ENCODE measurements around the gene CNOT11. TPM values are rescaled to one million over a fixed set of nuclear protein-coding genes. Genes with fewer than 3 reads are reported as not detected.

Gene CNOT11
- total and polyA plus RNA-seq, 2 of the 13 experiments (the other 11 are each of a cell fraction or from before 2014, with no cell fraction given), result 114 to 209 TPM

DNA sequence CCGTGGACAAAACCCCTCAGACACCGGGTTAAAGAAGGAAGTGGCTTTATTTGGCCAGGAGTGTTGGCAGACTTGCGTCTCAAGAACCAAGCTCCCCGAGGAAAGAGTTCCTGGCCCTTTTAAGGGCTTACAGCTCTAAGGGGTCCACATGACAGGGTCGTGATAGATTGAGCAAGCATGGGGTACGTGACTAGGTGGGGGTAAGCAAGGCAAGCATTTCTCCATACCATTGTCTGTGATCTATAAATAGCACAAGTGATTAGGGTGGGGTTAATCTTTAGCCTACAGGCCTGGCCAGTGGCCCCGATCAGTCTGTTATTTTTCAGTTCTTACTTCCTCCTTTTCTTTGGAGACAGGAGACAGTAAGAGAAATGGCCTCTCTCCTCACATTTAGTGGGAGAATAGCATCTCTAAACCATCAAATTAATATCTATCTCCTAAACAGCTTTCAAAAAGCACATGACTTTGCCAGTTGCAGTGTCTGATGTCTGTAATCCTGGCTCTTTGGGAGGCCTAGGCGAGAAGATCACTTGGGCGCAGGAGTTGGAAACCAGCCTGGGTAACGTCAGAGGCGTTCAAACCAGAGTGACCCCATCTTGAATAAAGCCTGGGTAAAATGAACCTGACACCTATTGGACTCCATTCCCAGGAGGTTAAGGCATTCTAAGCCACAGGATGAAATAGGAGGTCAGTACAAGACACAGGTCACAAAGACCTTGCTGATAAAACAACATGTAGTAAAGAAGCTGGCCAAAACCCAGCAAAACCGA, 18.3 kb upstream of the CNOT11 start (continued):
- TF ChIP-seq ZNF460 (CRISPR knock-in tag; IDR thresholded peaks at IDR 0.05; ENCODE audit: borderline replicate concordance) (no peak), ZFP90 (CRISPR knock-in tag; IDR thresholded peaks at IDR 0.05; ENCODE audit: borderline replicate concordance) (no peak), ATF7-NPFF (CRISPR knock-in tag; IDR thresholded peaks at IDR 0.05; ENCODE audit: low read depth) (no peak), ARNT (IDR thresholded peaks at IDR 0.05) (no peak), NBN (conservative IDR thresholded peaks at IDR 0.05) (no peak), ZNF816 (CRISPR knock-in tag; IDR thresholded peaks at IDR 0.05; ENCODE audit: borderline replicate concordance) (no peak), AKAP8 (CRISPR knock-in tag; IDR thresholded peaks at IDR 0.05) (no peak), KLF9 (CRISPR knock-in tag; IDR thresholded peaks at IDR 0.05; ENCODE audit: low read depth) (no peak), ZNF30 (CRISPR knock-in tag; IDR thresholded peaks at IDR 0.05) (no peak), ZNF20 (CRISPR knock-in tag; IDR thresholded peaks at IDR 0.05) (no peak), SALL2 (CRISPR knock-in tag; IDR thresholded peaks at IDR 0.05) (no peak), ARNTL (CRISPR knock-in tag; IDR thresholded peaks at IDR 0.05) (no peak), ZNF652 (CRISPR knock-in tag; IDR thresholded peaks at IDR 0.05; ENCODE audit: borderline replicate concordance, low read depth) (no peak; the same call in 1 of the 2 replicates), CBX5 (CRISPR knock-in tag; IDR thresholded peaks at IDR 0.05; ENCODE audit: borderline replicate concordance) (no peak; the same call in 1 of the 2 replicates), ZNF264 (CRISPR knock-in tag; IDR thresholded peaks at IDR 0.05) (no peak), ZNF234 (CRISPR knock-in tag; conservative IDR thresholded peaks at IDR 0.05) (no peak), SMYD3 (CRISPR knock-in tag; IDR thresholded peaks at IDR 0.05) (no peak), MED8 (CRISPR knock-in tag; IDR thresholded peaks at IDR 0.05; ENCODE audit: insufficient replicate concordance) (no peak)
- TF ChIP-seq, protein P1, sequence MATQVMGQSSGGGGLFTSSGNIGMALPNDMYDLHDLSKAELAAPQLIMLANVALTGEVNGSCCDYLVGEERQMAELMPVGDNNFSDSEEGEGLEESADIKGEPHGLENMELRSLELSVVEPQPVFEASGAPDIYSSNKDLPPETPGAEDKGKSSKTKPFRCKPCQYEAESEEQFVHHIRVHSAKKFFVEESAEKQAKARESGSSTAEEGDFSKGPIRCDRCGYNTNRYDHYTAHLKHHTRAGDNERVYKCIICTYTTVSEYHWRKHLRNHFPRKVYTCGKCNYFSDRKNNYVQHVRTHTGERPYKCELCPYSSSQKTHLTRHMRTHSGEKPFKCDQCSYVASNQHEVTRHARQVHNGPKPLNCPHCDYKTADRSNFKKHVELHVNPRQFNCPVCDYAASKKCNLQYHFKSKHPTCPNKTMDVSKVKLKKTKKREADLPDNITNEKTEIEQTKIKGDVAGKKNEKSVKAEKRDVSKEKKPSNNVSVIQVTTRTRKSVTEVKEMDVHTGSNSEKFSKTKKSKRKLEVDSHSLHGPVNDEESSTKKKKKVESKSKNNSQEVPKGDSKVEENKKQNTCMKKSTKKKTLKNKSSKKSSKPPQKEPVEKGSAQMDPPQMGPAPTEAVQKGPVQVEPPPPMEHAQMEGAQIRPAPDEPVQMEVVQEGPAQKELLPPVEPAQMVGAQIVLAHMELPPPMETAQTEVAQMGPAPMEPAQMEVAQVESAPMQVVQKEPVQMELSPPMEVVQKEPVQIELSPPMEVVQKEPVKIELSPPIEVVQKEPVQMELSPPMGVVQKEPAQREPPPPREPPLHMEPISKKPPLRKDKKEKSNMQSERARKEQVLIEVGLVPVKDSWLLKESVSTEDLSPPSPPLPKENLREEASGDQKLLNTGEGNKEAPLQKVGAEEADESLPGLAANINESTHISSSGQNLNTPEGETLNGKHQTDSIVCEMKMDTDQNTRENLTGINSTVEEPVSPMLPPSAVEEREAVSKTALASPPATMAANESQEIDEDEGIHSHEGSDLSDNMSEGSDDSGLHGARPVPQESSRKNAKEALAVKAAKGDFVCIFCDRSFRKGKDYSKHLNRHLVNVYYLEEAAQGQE (IDR thresholded peaks at IDR 0.05; ENCODE audit: borderline replicate concordance in 1 of 2, low read depth in 1 of 2, low read length in 2 of 2), result no peak
- TF ChIP-seq, protein P2, sequence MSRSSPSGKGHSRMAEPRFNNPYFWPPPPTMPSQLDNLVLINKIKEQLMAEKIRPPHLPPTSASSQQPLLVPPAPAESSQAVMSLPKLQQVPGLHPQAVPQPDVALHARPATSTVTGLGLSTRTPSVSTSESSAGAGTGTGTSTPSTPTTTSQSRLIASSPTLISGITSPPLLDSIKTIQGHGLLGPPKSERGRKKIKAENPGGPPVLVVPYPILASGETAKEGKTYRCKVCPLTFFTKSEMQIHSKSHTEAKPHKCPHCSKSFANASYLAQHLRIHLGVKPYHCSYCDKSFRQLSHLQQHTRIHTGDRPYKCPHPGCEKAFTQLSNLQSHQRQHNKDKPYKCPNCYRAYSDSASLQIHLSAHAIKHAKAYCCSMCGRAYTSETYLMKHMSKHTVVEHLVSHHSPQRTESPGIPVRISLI (CRISPR knock-in tag; IDR thresholded peaks at IDR 0.05; ENCODE audit: borderline replicate concordance), result no peak
- TF ChIP-seq, protein P3, sequence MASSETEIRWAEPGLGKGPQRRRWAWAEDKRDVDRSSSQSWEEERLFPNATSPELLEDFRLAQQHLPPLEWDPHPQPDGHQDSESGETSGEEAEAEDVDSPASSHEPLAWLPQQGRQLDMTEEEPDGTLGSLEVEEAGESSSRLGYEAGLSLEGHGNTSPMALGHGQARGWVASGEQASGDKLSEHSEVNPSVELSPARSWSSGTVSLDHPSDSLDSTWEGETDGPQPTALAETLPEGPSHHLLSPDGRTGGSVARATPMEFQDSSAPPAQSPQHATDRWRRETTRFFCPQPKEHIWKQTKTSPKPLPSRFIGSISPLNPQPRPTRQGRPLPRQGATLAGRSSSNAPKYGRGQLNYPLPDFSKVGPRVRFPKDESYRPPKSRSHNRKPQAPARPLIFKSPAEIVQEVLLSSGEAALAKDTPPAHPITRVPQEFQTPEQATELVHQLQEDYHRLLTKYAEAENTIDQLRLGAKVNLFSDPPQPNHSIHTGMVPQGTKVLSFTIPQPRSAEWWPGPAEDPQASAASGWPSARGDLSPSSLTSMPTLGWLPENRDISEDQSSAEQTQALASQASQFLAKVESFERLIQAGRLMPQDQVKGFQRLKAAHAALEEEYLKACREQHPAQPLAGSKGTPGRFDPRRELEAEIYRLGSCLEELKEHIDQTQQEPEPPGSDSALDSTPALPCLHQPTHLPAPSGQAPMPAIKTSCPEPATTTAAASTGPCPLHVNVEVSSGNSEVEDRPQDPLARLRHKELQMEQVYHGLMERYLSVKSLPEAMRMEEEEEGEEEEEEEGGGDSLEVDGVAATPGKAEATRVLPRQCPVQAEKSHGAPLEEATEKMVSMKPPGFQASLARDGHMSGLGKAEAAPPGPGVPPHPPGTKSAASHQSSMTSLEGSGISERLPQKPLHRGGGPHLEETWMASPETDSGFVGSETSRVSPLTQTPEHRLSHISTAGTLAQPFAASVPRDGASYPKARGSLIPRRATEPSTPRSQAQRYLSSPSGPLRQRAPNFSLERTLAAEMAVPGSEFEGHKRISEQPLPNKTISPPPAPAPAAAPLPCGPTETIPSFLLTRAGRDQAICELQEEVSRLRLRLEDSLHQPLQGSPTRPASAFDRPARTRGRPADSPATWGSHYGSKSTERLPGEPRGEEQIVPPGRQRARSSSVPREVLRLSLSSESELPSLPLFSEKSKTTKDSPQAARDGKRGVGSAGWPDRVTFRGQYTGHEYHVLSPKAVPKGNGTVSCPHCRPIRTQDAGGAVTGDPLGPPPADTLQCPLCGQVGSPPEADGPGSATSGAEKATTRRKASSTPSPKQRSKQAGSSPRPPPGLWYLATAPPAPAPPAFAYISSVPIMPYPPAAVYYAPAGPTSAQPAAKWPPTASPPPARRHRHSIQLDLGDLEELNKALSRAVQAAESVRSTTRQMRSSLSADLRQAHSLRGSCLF (CRISPR knock-in tag; IDR thresholded peaks at IDR 0.05; ENCODE audit: borderline replicate concordance), result no peak

Measured in HepG2 (cell line).